Renal cortex interstitium (tissue), 11 donors: ENCODE data around the gene PODNL1. TPM values are rescaled to one million over a fixed set of nuclear protein-coding genes. Genes with fewer than 3 reads are reported as not detected.
A peak's percentile ranks its signal among the peaks of the same experiment; 100 is the strongest.
"Not testable (repeated sequence)": the region's sequence is repeated elsewhere in the genome, so short reads cannot be mapped to it uniquely, and the experiment has no call there.

Experiments
- DNase-seq, 11 donors: peaks; one replicate each; pipeline ENCODE4 v3.0.0-alpha.2; 2013; ENCODE audit warnings: low read depth in 9 of 11, low spot score in 4 of 11; ENCODE audit errors: extremely low read depth in 1 of 11
- polyA plus RNA-seq, 3 donors: library from polyadenylated mRNA; unstranded; fragments of 120-200 nt; gene quantifications; one replicate each; pipeline ENCODE4 v1.2.1, GENCODE V29; 2013; ENCODE audit not compliant: insufficient read length in 3 of 3

PODNL1 gene
- polyA plus RNA-seq, 3 donors, result 1.2 to 1.5 (median 1.2) TPM

DNA sequence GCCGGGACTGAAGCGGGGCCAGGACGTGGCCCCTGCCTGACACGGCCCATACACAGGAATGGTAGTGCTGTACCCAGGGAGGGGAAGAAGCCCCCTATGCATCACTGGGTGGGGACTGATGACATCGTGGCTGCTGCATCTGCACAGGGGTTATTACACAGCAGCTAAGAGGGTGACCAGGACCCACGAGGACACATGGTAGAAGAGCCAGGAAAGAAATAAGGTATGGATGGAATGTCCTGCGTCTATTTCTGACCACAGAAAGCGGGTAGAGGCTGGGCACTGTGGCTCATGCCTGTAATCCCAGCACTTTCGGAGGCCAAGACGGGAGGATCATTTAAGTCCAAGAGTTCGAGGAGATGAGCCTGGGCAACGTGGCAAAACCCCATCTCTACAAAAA, 38.2 kb upstream of the PODNL1 start:
- no peak for DNase-seq

DNA sequence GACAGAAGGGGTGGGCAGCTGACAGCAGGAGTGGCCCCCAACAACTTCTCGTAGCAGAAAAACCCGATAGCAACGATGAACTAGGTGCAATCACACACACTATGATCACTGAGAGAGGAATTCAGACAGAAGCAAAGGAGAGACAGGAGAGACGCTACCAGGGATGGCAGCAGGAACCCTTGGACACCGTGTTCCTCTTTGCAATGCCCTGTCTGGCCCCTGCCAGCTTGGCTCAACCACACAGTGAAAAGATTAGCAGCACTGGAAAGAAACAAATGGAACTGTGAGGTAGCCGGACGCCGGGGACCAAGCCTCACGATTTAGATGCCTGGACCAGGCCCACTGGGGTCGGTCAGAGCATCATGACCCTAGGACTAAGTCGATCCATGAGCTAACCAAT, 37.7 kb upstream of the PODNL1 start:
- DNase-seq, result no peak

DNA sequence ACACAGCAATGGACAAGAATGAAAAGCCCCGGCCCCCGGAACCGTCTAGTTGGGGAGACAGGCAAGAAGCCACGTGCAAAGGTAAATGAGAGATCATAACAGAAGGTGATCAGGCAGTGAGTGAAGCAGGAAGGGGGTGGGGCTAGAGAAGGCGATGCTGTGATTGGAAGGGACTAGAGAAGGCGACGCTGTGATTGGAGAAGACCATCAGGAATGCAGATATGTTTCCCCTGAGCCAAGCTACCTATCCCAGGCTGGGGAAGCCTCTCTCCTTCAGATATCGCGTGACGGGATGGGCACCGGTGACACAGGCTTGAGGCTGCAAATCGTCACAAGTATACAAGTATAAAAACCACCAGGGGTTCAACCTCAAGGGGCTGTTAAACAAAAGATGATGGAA, 35.9 kb upstream of the PODNL1 start:
- DNase-seq, result peak in 1 of 11 donors; percentile 72

DNA sequence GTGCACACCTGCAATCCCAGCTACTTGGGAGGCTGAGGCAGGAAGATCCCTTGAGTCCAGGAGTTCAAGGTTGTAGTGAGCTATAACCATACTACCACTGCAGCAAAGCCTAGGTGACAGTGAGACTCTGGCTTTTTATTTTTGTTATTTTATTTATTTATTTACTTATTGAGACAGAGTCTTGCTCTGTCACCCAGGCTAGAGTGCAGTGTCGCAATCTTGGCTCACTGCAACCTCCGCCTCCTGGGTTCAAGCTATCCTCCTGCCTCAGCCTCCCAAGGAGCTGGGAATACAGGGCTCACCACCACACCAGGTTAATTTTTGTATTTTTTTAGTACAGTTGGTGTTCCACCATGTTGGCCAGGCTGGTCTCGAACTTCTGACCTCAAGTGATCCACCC, 35.3 kb upstream of the PODNL1 start:
- not testable (repeated sequence) for DNase-seq

DNA sequence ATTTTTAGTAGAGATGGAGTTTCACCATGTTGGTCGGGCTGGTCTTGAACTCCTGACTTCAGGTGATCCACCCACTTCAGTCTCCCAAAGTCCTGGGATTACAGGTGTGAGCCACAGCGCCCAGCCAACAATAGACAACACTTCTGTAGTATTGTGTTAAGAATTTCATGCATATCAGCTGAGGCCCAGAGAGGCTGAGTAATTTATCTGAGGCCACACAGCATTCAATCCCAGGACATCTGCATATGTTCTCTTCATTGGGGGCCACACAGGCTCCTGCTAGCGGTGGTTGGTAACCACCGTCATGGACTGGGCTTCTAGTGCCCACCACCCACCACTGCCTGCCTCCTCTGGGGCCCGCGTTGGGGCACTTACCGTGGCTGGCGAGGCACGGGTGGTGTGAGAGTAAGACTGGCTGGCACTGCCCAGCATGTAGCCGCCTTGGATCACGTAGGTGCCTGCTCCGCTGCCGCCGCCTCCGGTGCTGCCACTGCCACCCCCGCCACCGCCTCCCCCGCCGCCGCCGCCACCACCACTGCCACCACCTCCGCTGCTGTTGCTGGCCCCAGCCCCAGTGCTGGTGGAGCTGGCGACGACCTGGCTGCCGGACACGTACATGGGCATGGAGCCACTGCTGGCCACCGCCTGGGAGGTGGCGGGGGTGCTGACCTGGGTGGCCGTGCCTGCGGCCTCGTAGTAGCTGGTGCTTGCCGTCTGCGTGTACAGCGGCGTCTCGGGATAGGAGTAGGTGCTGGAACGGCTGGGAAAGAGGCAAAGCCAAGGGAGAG, 34.3 kb upstream of the PODNL1 start:
- DNase-seq, result no peak

DNA sequence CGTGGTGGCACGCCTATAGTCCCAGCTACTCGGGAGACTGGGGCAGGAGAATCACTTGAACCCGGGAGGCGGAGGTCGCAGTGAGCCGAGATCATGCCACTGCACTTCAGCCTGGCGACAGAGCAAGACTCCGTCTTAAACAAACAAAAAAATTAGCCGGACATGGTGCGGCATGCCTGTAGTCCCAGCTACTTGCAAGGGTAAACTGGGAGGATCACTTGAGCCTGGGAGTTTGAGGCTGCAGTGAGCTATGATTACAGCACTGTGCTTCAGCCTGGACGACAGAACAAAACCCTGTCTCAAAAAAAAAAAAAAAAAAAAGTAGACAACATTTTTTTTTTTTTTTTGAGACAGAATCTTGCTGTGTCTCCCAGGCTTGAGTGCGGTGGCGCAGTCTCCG, 33.7 kb upstream of the PODNL1 start:
- DNase-seq, result not testable (repeated sequence)

DNA sequence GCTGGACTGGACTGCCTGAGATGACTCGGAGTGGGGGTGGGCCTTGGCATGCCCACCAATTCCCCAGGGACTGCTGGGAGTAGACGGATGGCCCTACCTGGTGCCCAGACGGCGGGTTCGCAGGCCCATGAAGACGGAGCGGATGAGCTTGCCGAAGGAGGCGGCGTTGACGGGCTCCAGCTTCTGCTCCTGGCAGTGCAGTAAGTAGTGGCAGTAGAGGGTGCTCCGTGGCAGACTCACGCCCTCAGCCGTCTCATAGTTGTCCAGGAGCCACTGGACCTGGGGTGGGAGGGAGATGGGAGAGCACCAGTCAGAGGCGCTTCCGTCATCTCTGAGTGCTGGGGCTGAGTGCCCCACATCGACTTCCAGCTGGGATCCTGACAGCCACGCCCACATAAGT, 31.7 kb upstream of the PODNL1 start:
- no peak for DNase-seq

DNA sequence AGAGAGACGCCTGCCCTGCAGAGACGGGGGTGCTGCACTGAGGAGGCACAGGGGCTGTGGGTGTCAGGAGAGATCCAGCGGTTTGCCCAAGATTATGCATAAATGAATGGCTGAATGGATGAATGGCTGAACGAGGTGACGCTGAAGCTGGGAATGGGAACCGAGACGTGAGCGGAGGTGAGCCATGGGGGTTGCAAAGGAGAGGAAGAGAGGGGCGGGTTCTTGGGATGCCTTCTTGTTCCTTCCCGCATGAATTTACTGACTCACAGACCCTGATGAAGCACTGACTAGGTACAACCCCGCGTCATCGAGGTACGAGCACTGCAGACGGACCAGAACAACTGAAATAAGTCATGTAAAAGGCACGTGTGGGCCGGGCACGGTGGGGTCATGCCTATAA, 30.8 kb upstream of the PODNL1 start:
- no peak for DNase-seq

DNA sequence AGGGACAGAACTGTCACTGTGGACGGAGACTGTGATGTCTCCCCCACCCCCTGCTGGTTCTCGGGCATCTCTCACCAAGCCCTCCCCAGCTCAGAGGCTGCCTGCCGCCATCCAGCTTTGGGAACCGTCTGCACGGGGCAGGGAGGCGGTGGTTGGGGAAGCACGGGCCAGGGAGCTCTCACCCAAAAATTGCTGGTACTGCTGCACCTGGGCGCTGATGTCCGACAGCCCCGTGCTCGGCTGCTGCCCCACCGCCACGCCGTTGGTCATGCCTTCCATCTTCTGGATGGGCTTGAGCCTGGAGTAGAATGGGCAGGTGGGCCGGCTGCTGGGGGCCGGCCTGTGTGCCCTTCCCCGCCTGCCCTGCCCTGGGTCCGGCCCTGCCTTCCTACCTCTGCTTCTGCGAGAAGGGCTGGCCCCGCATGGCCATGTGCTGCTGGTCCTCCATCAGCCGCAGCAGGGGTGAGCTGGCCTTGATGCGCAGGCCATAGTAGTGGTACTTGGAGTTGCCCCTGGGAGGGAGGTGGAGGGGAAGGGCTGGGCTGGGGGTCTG, 30.2 kb upstream of the PODNL1 start:
- DNase-seq, result no peak

DNA sequence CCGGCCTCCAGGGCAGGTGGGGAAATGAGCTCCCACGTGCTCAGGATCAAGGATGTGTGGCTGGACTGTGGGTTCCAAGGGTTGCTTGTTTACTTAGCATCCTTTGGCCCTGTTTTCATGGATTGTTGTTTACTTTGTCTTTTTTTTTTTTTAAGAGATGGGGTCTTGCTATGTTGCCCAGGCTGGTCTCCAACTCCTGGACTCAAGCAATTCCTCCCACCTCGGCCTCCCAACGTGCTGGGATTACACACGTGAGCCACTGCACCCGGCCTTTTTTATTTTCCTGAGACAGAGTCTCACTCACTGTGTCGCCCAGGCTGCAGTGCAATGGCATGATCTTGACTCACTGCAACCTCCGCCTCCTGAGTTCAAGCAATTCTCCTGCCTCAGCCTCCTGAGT, 29.0 kb upstream of the PODNL1 start:
- DNase-seq, result not testable (repeated sequence)

DNA sequence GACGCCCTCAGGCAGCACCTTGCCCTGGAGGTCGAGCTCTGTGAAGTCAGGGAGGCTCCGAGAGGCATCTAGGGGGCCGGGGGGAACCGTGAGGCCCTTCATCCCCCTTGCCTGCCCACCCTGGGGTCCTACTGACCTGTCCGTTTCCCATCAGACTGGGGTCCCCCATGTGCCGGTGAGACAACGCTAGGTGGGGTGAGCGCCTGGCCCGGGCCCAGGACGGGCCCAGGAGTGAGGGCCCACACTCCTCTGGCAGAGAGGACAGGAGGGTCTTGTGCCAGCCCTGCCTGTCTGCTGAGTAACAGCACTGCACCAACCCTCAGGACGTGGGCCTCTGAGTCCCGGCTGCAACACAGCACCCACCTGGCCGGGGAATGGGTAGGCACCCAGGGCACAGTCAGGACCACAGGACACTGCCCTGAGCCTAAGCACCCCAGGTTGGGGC, 28.5 kb upstream of the PODNL1 start:
- DNase-seq, result no peak

DNA sequence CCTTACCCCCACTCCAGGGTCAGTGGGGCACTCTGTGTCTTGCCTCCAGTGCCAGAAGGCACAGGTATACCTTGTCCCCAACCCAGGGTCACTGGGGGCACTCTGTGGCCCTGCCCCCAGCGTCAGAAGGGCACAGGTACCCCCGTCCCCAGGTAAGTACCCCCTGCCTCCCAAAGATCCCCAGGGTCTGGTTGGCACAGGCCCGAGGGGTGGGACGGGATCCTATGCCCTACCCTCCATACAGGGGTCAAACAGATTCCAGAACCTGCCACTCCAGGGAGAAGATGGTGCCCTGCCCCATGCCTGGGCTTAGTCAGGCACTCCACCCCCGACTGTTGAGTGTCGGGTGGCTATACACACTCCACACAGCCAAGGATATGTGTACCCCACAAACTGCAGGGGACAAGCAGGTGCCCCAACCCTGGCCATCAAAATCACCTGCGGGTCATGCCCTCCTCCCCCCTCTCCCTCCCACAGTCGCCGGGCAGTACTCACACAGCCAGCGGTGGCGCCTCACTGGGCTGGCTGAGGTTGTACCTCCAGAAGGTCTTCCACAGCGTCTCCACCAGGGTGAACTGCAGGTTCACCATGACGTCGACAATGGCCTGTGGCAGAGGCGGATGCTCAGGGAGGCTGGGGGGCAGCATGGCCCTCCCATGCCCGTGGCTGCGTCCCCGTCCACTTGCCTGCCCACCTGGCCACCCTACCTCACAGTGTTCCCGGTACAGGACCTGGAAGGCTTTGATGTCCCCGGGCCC, 27.9 kb upstream of the PODNL1 start:
- no peak for DNase-seq

DNA sequence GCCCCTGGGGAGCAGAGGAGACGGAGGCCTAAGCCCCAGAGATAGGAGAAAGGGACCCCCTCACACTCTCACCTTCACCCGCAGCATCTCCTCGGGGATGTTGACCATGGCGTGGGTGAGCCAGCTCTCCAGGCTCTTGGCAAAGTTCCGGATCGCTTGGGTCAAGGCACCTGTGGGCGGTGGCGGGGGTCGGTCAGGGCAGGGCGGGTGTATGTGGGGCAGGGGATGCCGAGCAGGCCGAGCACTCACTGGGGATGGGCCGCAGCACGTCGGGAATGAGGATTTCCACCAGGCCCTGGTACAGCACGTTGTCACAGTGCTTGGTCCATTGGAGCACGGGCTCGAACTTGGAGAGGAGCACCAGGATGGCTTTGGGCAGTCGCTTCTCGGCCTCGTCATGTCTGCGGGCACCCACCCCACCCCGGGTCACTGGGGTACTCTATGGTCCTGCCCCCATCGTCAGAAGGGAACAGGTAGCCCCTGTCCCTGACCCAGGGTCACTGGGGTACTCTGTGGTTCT, 27.2 kb upstream of the PODNL1 start:
- DNase-seq, result no peak

DNA sequence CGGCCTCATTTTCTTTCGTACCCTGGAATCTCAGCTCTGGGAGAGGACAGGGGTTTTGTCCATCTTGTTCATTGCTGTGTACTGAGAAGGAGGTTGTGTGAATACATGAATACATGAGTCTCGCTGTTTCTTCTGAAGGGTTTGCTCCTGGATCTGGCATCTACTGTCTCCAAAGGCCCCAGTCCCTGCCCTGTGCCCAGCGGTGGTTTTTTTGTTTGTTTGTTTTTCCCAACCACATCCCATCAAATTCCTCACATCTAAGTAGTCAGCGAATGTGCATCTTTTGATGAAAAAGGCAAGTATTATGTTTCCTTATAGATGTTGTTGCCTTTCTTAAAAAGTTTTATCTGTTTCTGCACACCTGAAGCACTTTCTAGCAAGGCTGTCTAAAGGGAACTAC, 26.6 kb upstream of the PODNL1 start:
- no peak for DNase-seq

DNA sequence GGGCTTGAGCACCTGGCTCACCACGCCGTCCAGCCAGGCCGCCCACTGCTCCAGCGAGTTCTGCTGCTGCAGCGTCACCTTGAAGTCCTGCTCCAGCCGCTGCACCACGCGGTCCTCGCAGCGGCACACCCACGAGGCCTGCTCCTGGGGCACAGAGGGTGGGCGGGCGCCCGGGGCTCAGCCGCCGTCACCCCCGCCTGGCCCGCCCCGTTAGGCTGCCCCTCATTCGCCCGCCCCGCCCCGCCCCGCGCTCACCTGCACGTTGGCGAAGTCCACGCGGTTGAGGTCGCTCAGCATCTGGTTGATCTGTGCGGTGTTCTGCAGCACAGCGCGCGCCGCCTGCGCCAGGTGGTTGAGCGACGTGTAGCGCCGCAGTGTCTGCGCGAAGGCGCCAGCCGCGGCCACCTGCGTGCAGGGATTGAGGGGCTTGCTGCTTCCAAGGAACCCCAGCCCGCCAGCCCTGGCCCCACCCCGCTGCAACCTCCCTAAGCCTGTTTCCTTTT, 25.4 kb upstream of the PODNL1 start:
- DNase-seq, result no peak

DNA sequence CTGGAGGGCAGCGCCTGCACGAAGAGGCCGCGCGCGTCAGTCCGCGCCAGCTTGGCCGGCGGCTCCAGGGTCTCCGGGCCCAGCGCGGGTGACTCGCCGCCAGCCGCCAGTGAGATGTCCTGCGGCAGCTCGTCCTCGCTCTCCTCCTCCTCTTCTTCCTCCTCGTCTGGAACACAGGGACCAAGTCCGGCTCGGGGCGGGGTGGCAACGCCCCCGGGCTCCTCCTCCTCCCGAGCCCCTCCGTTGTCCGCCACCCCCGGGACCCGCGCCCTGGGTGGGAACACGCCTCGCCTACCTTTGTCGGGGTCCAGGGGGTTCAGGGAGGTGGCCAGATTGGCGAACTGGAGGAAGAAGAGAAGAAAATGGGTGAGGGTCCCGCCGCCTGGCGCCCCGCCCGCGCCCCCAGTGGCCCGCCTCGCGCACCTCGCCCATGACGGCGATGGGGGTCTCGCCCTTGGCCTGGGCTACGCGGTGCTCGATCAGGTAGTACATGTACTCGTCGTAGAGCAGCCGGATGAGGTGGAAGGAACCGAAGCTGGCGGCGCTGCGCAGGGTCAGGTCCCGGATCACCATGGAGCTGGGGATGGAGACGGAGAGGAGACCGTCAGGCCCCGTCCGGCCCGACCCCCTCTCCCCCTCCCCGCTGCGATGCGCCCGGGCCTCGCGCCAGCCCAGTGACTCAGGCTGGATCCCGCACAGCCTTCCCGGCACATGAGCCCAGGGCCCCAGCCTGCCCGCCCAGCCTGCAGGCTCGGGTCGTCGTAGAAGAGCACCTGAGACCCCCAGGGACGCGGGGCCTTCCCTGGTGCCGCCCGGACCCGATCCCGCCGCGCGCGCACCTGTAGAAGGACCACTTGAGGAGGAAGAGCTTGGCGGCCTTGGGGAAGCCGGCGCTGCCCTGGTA, 24.7 kb upstream of the PODNL1 start:
- no peak for DNase-seq

DNA sequence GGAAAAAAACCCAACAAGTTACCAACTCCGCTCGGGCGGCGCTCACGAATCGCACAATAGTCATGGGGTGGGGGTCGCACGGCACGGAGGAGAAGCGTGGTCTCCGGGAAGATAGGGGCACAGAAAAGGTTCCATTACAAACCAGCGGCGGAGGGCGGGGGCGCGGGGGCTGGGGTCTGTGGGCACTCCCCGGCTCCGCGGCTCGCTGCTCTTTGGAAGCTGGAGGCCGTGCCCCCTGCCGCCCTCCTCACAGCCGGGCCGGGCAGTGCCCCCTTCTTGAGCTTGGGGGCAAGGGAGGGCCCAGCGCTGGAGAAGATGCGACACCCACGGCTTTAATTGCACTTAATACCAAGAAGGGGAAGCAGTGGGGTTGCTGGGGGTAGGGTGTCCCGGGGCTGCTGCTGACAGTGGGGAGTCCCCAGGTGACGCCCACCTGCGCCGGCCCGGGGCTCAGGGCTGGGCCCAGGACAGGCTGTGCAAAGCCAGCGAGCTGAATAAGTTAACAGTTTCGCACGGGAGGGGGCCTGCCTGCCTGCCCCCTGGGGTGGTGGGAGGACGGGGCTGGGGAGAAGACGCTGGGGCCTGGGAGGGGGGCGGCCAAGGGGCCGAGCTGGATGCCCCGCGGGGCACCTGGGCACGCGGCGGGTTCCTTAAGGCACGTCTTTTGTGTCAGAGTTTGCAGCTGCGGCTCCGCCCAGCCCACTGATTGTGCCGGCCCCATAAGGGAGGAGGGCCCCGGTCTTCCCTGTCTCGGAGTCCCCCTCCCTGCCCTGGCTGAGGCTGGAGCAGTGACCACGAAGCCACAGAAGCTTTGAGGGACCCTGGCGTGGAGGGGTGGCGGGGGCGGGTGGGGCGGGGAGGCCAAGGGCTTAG, 23.8 kb upstream of the PODNL1 start:
- DNase-seq, result no peak
